Mucosa of descending colon (tissue), 3 donors: ENCODE data around the gene HSD17B2. TPM values are rescaled to one million over a fixed set of nuclear protein-coding genes. Genes with fewer than 3 reads are reported as not detected.
"Not testable (repeated sequence)": the region's sequence is repeated elsewhere in the genome, so short reads cannot be mapped to it uniquely, and the experiment has no call there.

Experiments used
- ATAC-seq: fragments of 200-7000 bp; cut with Tn5 transposase; one replicate; pipeline ENCODE4 v1.9.1; 2020; ENCODE audit warnings: mild to moderate bottlenecking, moderate library complexity
- DNase-seq, 3 donors: peaks; one replicate each; pipeline ENCODE4 v3.0.0-alpha.2; 2020
- H3K36me3 ChIP-seq: fragments of 200-600 bp; one replicate; pipeline ENCODE4 v1.8.0; 2021; ENCODE audit warnings: low read depth, mild to moderate bottlenecking
- H3K4me1 ChIP-seq: fragments of 200-600 bp; one replicate; pipeline ENCODE4 v1.8.0; 2021; ENCODE audit warnings: low read depth, mild to moderate bottlenecking
- H3K4me3 ChIP-seq: fragments of 200-600 bp; one replicate; pipeline ENCODE4 v1.8.0; 2021; ENCODE audit warnings: mild to moderate bottlenecking
- H3K9me3 ChIP-seq: fragments of 200-600 bp; one replicate; pipeline ENCODE4 v1.8.0; 2021; ENCODE audit warnings: mild to moderate bottlenecking
- intact Hi-C, 2 donors: fragments of 100-400 bp; cut with DNase I in 1 of 2; cut with micrococcal nuclease in 1 of 2; formaldehyde crosslinking; loops; one replicate each; pipeline versions ENCODE4 v1.11.0 to v1.11.1; 2022; cut with DNase I, micrococcal nuclease
- total RNA-seq, 3 donors: library from RNA; stranded (reverse); fragmentation: NEBNext Ultra II Directional in 2 of 3; extraction: Animal tissue kit (Norgen Biotek cat#: 25700) in 2 of 3; gene quantifications; one replicate each; pipeline versions ENCODE4 v1.2.1 to v1.2.4, GENCODE V29; 2021 to 2023
- TF ChIP-seq, protein P1 (sequence below): fragments of 200-600 bp; IDR thresholded peaks from one replicate; pipeline ENCODE4 v1.8.0; 2022; ENCODE audit warnings: antibody characterized with exemption, mild to moderate bottlenecking
- donor health status: DM: no; HTN: no; CAD: no; lungs with moderate emphysema.
- donor health status: DM: no; HTN: no; CAD: no.
- donor health status: DM: no; HTN: yes; CAD: no.

Gene HSD17B2
- total RNA-seq, 3 donors from 2014 or later = 38.6 to 211 (median 45.5) TPM

DNA sequence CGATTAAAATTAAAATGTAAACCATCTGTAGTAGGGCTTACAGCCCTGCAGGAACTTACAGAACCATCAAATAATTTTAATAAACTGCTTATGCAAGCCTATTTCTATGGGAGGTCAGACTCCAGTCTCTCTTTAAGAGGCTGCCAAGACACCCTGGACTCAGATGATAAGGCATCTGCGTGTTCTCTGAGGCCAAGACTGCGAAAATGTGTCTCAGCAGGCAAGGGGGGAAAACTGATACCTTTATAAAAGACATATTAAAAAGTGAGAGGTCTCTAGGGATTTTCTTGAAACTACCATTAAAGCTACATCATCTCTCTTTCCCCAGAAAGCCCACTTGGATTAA, 102.7 kb downstream of the HSD17B2 start:
- no peak for ATAC-seq
- intact Hi-C loops = no loop called here
- TF ChIP-seq, protein P1, sequence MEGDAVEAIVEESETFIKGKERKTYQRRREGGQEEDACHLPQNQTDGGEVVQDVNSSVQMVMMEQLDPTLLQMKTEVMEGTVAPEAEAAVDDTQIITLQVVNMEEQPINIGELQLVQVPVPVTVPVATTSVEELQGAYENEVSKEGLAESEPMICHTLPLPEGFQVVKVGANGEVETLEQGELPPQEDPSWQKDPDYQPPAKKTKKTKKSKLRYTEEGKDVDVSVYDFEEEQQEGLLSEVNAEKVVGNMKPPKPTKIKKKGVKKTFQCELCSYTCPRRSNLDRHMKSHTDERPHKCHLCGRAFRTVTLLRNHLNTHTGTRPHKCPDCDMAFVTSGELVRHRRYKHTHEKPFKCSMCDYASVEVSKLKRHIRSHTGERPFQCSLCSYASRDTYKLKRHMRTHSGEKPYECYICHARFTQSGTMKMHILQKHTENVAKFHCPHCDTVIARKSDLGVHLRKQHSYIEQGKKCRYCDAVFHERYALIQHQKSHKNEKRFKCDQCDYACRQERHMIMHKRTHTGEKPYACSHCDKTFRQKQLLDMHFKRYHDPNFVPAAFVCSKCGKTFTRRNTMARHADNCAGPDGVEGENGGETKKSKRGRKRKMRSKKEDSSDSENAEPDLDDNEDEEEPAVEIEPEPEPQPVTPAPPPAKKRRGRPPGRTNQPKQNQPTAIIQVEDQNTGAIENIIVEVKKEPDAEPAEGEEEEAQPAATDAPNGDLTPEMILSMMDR = no peak
- no peaks in the 10 kb centered on the region for H3K36me3 ChIP-seq
- H3K4me3 ChIP-seq = no peak overlapping the region
- H3K9me3 ChIP-seq = no peaks in the 10 kb centered on the region
- no peaks in the 10 kb centered on the region for H3K4me1 ChIP-seq
- no peak for DNase-seq

DNA sequence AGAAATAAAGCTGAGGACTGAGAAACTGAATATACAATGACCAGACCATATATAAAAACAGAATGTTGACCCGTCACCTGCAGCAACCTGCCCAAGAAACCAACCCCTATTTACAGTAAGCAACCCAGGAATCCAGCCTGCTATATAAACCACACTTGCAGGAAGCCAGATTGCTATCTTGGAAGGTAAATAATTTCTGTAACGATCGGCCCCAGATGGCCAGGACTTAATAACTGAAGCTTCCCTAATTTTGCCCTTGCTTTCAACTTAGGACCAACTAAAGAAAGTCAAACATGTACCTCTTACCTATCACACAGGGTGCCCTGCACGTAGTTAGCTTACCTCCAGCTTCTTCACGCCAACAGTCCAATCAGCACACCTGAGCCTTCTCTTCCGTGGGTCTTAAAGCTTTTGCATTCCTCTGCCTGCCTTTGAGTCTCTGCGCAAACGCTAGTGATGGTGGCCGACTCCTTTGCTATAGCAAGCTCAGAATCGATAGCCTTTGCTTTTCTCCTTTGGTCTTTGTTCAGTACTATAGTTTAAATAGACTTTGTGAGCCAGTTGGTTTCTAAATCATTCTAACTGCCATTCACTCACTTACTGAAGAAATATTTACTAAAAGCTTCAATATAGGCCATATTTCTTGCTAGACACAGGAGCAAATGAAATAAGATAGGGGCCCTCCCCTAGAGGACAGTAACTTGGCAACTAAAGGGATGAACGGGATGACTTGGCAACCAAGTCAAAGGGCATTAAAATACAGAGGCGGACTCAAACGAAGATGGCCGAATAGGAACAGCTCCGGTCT, 103.6 kb downstream of the HSD17B2 start:
- DNase-seq (no peak), ATAC-seq (peak; percentile 54)
- TF ChIP-seq, protein P1 = no peak
- Histone ChIP-seq H3K36me3 (no peaks in the 10 kb centered on the region), H3K9me3 (no peaks in the 10 kb centered on the region), H3K4me3 (no peak overlapping the region), H3K4me1 (no peaks in the 10 kb centered on the region)
- intact Hi-C loops = no loop called here

DNA sequence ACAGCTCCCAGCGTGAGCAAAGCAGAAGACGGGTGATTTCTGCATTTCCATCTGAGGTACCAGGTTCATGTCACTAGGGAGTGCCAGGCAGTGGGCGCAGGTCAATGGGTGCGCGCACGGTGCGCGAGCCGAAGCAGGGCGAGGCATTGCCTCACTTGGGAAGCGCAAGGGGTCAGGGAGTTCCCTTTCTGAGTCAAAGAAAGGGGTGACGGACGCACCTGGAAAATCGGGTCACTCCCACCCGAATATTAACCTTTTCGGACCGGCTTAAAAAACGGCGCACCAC, 104.2 kb downstream of the HSD17B2 start:
- DNase-seq = peak in 2 of 3 donors; percentile 28 to 74
- H3K9me3 ChIP-seq, H3K4me3 ChIP-seq, H3K4me1 ChIP-seq, ATAC-seq, H3K36me3 ChIP-seq, intact Hi-C loops: not testable (repeated sequence)

DNA sequence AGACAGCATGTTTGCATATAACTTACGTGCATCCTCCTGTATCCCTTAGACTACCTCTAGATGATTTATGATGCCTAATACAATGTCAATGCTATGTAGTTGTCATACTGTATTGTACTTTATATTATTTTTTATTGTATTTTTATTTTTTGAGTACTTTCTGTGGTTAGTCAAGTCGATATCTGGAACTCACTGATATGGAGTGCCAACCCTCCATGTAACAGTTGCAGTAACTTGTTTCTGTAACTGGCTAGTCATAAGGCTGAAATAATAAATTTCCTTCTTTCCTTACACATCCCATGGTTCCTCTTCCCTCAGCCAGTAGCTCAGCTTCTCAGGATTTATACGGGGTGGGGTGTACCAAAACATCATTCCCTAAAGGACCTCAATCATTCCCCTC, 111.5 kb downstream of the HSD17B2 start:
- no peak for ATAC-seq
- Histone ChIP-seq H3K36me3 (no peaks in the 10 kb centered on the region), H3K4me3 (no peak overlapping the region), H3K4me1 (no peaks in the 10 kb centered on the region), H3K9me3 (no peaks in the 10 kb centered on the region)
- no peak for DNase-seq
- TF ChIP-seq, protein P1 = no peak
- intact Hi-C loops = no loop called here

DNA sequence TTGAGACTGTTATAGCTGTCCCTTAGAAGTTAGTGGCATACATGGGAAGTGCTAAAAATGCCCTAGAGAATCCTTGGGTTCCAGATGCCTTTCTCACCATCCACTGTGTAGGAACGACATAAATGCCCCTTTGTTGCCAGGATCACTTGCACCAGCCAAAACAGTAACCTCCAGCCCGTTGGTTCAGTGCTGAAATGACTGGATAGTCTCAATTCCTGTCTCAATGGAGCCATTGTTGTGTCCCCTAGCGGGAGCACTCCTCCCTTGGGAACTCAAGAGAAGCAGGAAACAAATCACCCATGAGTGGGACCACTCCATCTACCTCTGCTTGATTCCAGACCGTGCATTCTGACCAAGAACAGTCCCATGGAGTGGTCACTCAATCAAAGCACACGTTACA, 111.9 kb downstream of the HSD17B2 start:
- no peak for DNase-seq
- H3K9me3 ChIP-seq = no peaks in the 10 kb centered on the region
- ATAC-seq = no peak
- TF ChIP-seq, protein P1 = no peak
- no peaks in the 10 kb centered on the region for H3K4me1 ChIP-seq
- no peaks in the 10 kb centered on the region for H3K36me3 ChIP-seq
- no peak overlapping the region for H3K4me3 ChIP-seq
- intact Hi-C loops = no loop called here

DNA sequence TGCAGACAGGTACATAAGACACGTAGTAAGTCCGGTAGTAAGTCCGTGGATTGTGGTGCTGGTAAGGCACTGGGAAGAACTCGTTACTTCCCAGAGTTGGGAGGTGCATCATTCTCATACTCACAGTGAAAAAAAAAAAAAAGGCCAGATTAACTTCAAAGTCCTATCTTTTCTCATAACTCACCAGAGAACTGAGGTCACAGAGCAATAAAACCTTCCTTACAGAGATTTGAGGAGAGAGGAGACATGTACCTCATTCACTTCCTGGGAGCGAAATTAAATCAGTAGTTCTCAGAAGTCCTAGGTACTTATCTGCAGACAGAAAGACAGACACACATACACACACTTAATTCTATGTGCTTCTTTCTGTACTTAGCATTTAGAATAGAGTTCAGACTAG, 112.5 kb downstream of the HSD17B2 start:
- no peaks in the 10 kb centered on the region for H3K36me3 ChIP-seq
- H3K4me3 ChIP-seq = no peak overlapping the region
- TF ChIP-seq, protein P1 = no peak
- peaks cover 3% of the 10 kb centered on the region for H3K4me1 ChIP-seq
- ATAC-seq = no peak
- intact Hi-C loops = no loop called here
- H3K9me3 ChIP-seq = no peaks in the 10 kb centered on the region
- no peak for DNase-seq

Other genes starting within 250 kb of the HSD17B2 start
- gene SDR42E1, start 23.8 kb upstream of the HSD17B2 start, total RNA-seq = 10 to 100 TPM in 1 of 3 donors, 1 to 10 TPM in 2; 5.9 to 14.0 (median 6.7) TPM
- gene MPHOSPH6, start 135.0 kb downstream of the HSD17B2 start, total RNA-seq = 10 to 100 TPM; 16.4 to 23.8 (median 20.8) TPM